OCI-LY7 (cell line): ENCODE results near the gene HEG1. TPM values are rescaled to one million over a fixed set of nuclear protein-coding genes. Genes with fewer than 3 reads are reported as not detected.

Source experiments
- BruUV-seq: library from RNA; stranded (reverse); fragments of 400-500 nt; replicated peaks from 2 replicates; lab custom pipeline; 2021; lab: Mats Ljungman, UMichigan
- CTCF ChIA-PET: fragments of 300-600 bp; sonication (Branson Sonifier 250); formaldehyde crosslinking; loops from one replicate; lab custom pipeline; 2022; ENCODE audit warnings: antibody characterized with exemption; ENCODE audit not compliant: unreplicated experiment; lab: Charles Lee
- POLR2A ChIA-PET: fragments of 300-600 bp; sonication (Branson Sonifier 250); formaldehyde crosslinking; loops from one replicate; lab custom pipeline; 2022; ENCODE audit warnings: antibody characterized with exemption; lab: Charles Lee
- DNase-seq: peaks from one replicate; pipeline ENCODE4 v3.0.0-alpha.2; 2015; ENCODE audit warnings: low spot score
- H2AFZ ChIP-seq: fragments of 200-600 bp; sonication (generic), shearing (Covaris generic); 2 replicates; pipeline ENCODE4 v1.6.1; 2014; ENCODE audit warnings: mild to moderate bottlenecking, antibody characterized with exemption, low read length, moderate library complexity
- H3K27ac ChIP-seq: fragments of 200-600 bp; sonication (generic); 2 replicates; pipeline ENCODE4 v1.5.1; 2014; ENCODE audit warnings: mixed run types, low read depth, mild to moderate bottlenecking, moderate library complexity, low read length, inconsistent platforms; ENCODE audit not compliant: poor library complexity, severe bottlenecking
- H3K36me3 ChIP-seq: fragments of 200-600 bp; sonication (generic); 2 replicates; pipeline ENCODE4 v1.6.1; 2014; ENCODE audit warnings: mild to moderate bottlenecking, antibody characterized with exemption, low read length, moderate library complexity, mixed read lengths; ENCODE audit not compliant: insufficient read depth
- H3K4me1 ChIP-seq: fragments of 200-600 bp; sonication (generic); 2 replicates; pipeline ENCODE4 v1.5.1; 2014; ENCODE audit warnings: mild to moderate bottlenecking, low read length; ENCODE audit not compliant: insufficient read depth, poor library complexity, severe bottlenecking
- H3K4me2 ChIP-seq: fragments of 200-600 bp; sonication (generic); 2 replicates; pipeline ENCODE4 v1.6.1; 2014; ENCODE audit warnings: mild to moderate bottlenecking, low read length
- H3K4me3 ChIP-seq: fragments of 200-600 bp; sonication (generic); 2 replicates; pipeline ENCODE4 v1.5.1; 2014; ENCODE audit warnings: mild to moderate bottlenecking, low read depth, low read length; ENCODE audit not compliant: poor library complexity, severe bottlenecking
- H3K79me2 ChIP-seq: fragments of 200-600 bp; sonication (generic); 2 replicates; pipeline ENCODE4 v1.6.1; 2016; ENCODE audit warnings: low read depth, mild to moderate bottlenecking, low read length, moderate library complexity, mixed read lengths; ENCODE audit not compliant: insufficient read depth
- H3K9me2 ChIP-seq: fragments of 200-600 bp; sonication (generic); 2 replicates; pipeline ENCODE4 v1.6.1; 2016; ENCODE audit warnings: mild to moderate bottlenecking, low read length, mixed read lengths; ENCODE audit not compliant: insufficient read depth
- H3K9me3 ChIP-seq: fragments of 200-600 bp; sonication (generic); 2 replicates; pipeline ENCODE4 v1.6.1; 2014; ENCODE audit warnings: mild to moderate bottlenecking, mixed run types, low read length, mixed read lengths
- H4K20me1 ChIP-seq: fragments of 200-600 bp; sonication (generic); 2 replicates; pipeline ENCODE4 v1.6.1; 2014; ENCODE audit warnings: mild to moderate bottlenecking, antibody characterized with exemption, low read length, moderate library complexity, mixed read lengths; ENCODE audit not compliant: insufficient read depth
- CTCF ChIP-seq: fragments of 200-600 bp; sonication (generic); conservative IDR thresholded peaks from 2 replicates; pipeline ENCODE4 v1.5.1; 2014; ENCODE audit warnings: mild to moderate bottlenecking, antibody characterized with exemption, low read length, moderate library complexity, mixed read lengths
- EZH2phosphoT487 ChIP-seq: fragments of 200-600 bp; sonication (generic); IDR thresholded peaks from 2 replicates; pipeline ENCODE4 v1.6.1; 2018; ENCODE audit warnings: low read depth, borderline replicate concordance, mild to moderate bottlenecking, mixed run types, antibody characterized with exemption, low read length, moderate library complexity, mixed read lengths
- intact Hi-C: fragments of 100-400 bp; cut with micrococcal nuclease; formaldehyde crosslinking; loops from one replicate; pipeline ENCODE4 v1.10.0; 2022; ENCODE audit not compliant: unreplicated experiment
- total RNA-seq, 2 experiments: library from RNA; depleted of rRNA in 1 of 2; stranded (reverse); fragments of >200 nt in 1 of 2; shearing (Covaris generic) in 1 of 2; gene quantifications; 2 replicates each; pipeline ENCODE4 v1.2.3, GENCODE V29; 2014 to 2022

HEG1 gene
- total RNA-seq, 2 experiments from 2014 or later, result 2.4 to 6.0 TPM

GRCh38 chr3:125031544-125031943 is 24.3 kb downstream of the HEG1 start:
- ChIA-PET POLR2A (no interaction called here), CTCF (no interaction called here)
- TF ChIP-seq CTCF (no peak), EZH2phosphoT487 (no peak)
- Histone ChIP-seq H3K4me1 (no peaks in the 10 kb centered on the region), H3K9me3 (no peaks in the 10 kb centered on the region), H3K36me3 (no peaks in the 10 kb centered on the region), H2AFZ (no peak overlapping the region), H4K20me1 (no peaks in the 10 kb centered on the region), H3K9me2 (no peaks in the 10 kb centered on the region), H3K79me2 (no peaks in the 10 kb centered on the region), H3K4me3 (no peak overlapping the region), H3K27ac (no peak overlapping the region), H3K4me2 (no peak overlapping the region)
- intact Hi-C loops, result no loop called here
- BruUV-seq, result no TSS peak
- no peak for DNase-seq

GRCh38 chr3:125028657-125029056 is 27.1 kb downstream of the HEG1 start:
- intact Hi-C loops, result no loop called here
- no peaks in the 10 kb centered on the region for H4K20me1 ChIP-seq
- BruUV-seq, result no TSS peak
- H3K4me2 ChIP-seq, result no peak overlapping the region
- no peaks in the 10 kb centered on the region for H3K9me3 ChIP-seq
- no peak overlapping the region for H3K4me3 ChIP-seq
- no peaks in the 10 kb centered on the region for H3K4me1 ChIP-seq
- no peaks in the 10 kb centered on the region for H3K36me3 ChIP-seq
- DNase-seq, result no peak
- no peak for TF ChIP-seq CTCF
- no peak for TF ChIP-seq EZH2phosphoT487
- H3K79me2 ChIP-seq, result no peaks in the 10 kb centered on the region
- ChIA-PET CTCF (no interaction called here), POLR2A (interaction anchor here (0.6 kb wide), 1 partner anchor 530 kb away, joined by 3 read pairs; no protein-coding TSS in a partner anchor)
- H3K9me2 ChIP-seq, result no peaks in the 10 kb centered on the region
- H3K27ac ChIP-seq, result no peak overlapping the region
- no peak overlapping the region for H2AFZ ChIP-seq

DNA sequence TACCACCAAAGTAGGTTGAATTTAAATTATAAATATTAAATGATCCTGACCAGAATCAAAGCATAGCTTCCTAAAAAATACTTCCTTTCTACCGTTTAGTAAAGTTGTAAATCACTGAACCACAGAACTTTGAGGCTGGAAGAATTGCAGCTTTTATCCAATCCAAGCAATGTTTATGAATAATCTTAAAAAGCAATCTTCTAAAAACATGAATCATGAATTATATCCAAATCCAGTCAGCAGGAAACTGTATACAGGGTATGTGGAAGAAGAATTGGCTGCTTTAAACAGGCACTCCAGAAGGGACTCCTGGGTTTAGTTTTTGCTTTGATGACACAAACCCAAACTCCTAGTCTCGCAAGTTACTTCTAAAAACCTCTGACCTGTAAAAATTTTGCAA is 30.2 kb downstream of the HEG1 start:
- ChIA-PET POLR2A (interaction anchor here (1.0 kb wide), 1 partner anchor 9 kb away, joined by 3 read pairs; no protein-coding TSS in a partner anchor), CTCF (no interaction called here)
- Histone ChIP-seq H4K20me1 (no peaks in the 10 kb centered on the region), H3K4me2 (no peak overlapping the region), H2AFZ (no peak overlapping the region), H3K79me2 (no peaks in the 10 kb centered on the region), H3K4me1 (no peaks in the 10 kb centered on the region), H3K9me3 (no peaks in the 10 kb centered on the region), H3K27ac (no peak overlapping the region), H3K4me3 (no peak overlapping the region), H3K36me3 (no peaks in the 10 kb centered on the region), H3K9me2 (no peaks in the 10 kb centered on the region)
- no peak for DNase-seq
- TF ChIP-seq CTCF, result no peak
- no peak for TF ChIP-seq EZH2phosphoT487
- BruUV-seq, result no TSS peak
- intact Hi-C loops, result no loop called here
